Measurements from ENCODE around the gene PRKAR2B.
"Not testable (repeated sequence)": the region's sequence is repeated elsewhere in the genome, so short reads cannot be mapped to it uniquely, and the experiment has no call there.

The PRKAR2B gene

GRCh38 chr7:107119376-107120105 lies 75.0 kb downstream of the PRKAR2B start:
- DNase-seq (ENCODE audit: low read depth): no peak

GRCh38 chr7:107122486-107122911 lies 78.0 kb downstream of the PRKAR2B start:
- no peak for DNase-seq (ENCODE audit: low read depth)

GRCh38 chr7:107123392-107123791 lies 78.9 kb downstream of the PRKAR2B start:
- DNase-seq (ENCODE audit: low read depth): no peak

- no peak for DNase-seq (ENCODE audit: low read depth)
Measured at GRCh38 chr7:107125475-107125874, 81.0 kb downstream of the PRKAR2B start.

GRCh38 chr7:107128217-107128616 lies 83.7 kb downstream of the PRKAR2B start:
- no peak for DNase-seq (ENCODE audit: low read depth)

GRCh38 chr7:107128748-107129147 lies 84.2 kb downstream of the PRKAR2B start:
- DNase-seq (ENCODE audit: low read depth): no peak

GRCh38 chr7:107130487-107131220 lies 86.1 kb downstream of the PRKAR2B start:
- no peak for DNase-seq (ENCODE audit: low read depth)

- no peak for DNase-seq (ENCODE audit: low read depth)
Measured at GRCh38 chr7:107133396-107133795, 88.9 kb downstream of the PRKAR2B start.

- no peak for DNase-seq (ENCODE audit: low read depth)
Measured at GRCh38 chr7:107138696-107139420, 94.4 kb downstream of the PRKAR2B start.

- not testable (repeated sequence) for DNase-seq (ENCODE audit: low read depth)
Measured at GRCh38 chr7:107143875-107144274, 99.4 kb downstream of the PRKAR2B start.

GRCh38 chr7:107145067-107145838 lies 100.7 kb downstream of the PRKAR2B start:
- DNase-seq (ENCODE audit: low read depth): no peak

- DNase-seq (ENCODE audit: low read depth): no peak
Measured at GRCh38 chr7:107147464-107148393, 103.2 kb downstream of the PRKAR2B start.

GRCh38 chr7:107148721-107149120 lies 104.2 kb downstream of the PRKAR2B start:
- DNase-seq (ENCODE audit: low read depth): no peak

GRCh38 chr7:107149863-107150262 lies 105.4 kb downstream of the PRKAR2B start:
- DNase-seq (ENCODE audit: low read depth): no peak

- DNase-seq (ENCODE audit: low read depth): peak; percentile 28
Measured at GRCh38 chr7:107150375-107151073, 106.0 kb downstream of the PRKAR2B start.

GRCh38 chr7:107151538-107151937 lies 107.0 kb downstream of the PRKAR2B start:
- no peak for DNase-seq (ENCODE audit: low read depth)

GRCh38 chr7:107152011-107152410 lies 107.5 kb downstream of the PRKAR2B start:
- peak; percentile 40 for DNase-seq (ENCODE audit: low read depth)

GRCh38 chr7:107154826-107155225 lies 110.3 kb downstream of the PRKAR2B start:
- DNase-seq (ENCODE audit: low read depth): no peak

- not testable (repeated sequence) for DNase-seq (ENCODE audit: low read depth)
Measured at GRCh38 chr7:107155726-107156125, 111.2 kb downstream of the PRKAR2B start.

GRCh38 chr7:107157091-107157490 lies 112.6 kb downstream of the PRKAR2B start:
- DNase-seq (ENCODE audit: low read depth): no peak

All from HS-5 (cell line).